Measurements from ENCODE around the gene CLSTN1. TPM values are rescaled to one million over a fixed set of nuclear protein-coding genes. Genes with fewer than 3 reads are reported as not detected.

The CLSTN1 gene
- total RNA-seq, 2 experiments from 2014 or later: 29.3 to 29.9 TPM

- peaks cover 6% of the 10 kb centered on the region for H3K9me3 Mint-ChIP-seq
- H3K36me3 Mint-ChIP-seq (ENCODE audit: low read depth): peaks cover 57% of the 10 kb centered on the region
- TF ChIP-seq, protein P1, sequence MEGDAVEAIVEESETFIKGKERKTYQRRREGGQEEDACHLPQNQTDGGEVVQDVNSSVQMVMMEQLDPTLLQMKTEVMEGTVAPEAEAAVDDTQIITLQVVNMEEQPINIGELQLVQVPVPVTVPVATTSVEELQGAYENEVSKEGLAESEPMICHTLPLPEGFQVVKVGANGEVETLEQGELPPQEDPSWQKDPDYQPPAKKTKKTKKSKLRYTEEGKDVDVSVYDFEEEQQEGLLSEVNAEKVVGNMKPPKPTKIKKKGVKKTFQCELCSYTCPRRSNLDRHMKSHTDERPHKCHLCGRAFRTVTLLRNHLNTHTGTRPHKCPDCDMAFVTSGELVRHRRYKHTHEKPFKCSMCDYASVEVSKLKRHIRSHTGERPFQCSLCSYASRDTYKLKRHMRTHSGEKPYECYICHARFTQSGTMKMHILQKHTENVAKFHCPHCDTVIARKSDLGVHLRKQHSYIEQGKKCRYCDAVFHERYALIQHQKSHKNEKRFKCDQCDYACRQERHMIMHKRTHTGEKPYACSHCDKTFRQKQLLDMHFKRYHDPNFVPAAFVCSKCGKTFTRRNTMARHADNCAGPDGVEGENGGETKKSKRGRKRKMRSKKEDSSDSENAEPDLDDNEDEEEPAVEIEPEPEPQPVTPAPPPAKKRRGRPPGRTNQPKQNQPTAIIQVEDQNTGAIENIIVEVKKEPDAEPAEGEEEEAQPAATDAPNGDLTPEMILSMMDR (IDR thresholded peaks at IDR 0.05): no peak
- ATAC-seq (no peak), DNase-seq (no peak)
- intact Hi-C loops (cut with micrococcal nuclease): no loop called here
- peaks cover 61% of the 10 kb centered on the region for H3K4me1 Mint-ChIP-seq (ENCODE audit: low read depth)
- POLR2A ChIA-PET: interaction anchor here (1.3 to 1.6 kb wide), 3 partner anchors 17 to 71 kb away, joined by 5 to 7 read pairs (median 5); partner anchors contain the start of gene PIK3CD
- H3K4me3 Mint-ChIP-seq: no peak overlapping the region
- CTCF ChIA-PET: interaction anchor here (1.0 kb wide), 1 partner anchor 10 kb away, joined by 3 read pairs; no protein-coding TSS in a partner anchor
- H3K27ac Mint-ChIP-seq: peak overlapping the region; percentile 79
- H3K27me3 Mint-ChIP-seq: no peaks in the 10 kb centered on the region
Measured at GRCh38 chr1:9699361-9699760, 124.4 kb downstream of the CLSTN1 start.

DNA sequence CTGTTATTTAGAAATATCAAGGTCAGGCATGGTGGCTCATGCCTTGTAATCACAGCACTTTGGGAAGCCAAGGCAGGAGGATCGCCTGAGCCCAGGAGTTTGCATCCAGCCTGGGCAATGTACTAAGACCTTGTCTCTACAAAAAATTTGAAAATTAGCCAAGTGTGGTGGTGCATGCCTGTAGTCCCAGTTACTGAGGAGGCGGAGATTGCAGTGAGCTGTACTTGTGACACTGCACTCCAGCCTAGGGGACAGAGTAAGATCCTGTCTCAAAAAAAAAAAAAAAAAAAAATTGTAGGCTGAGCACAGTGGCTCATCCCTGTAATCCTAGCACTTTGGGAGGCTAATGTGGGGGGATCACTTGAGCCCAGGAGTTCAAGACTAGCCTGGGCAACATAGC, 127.0 kb downstream of the CLSTN1 start:
- CTCF ChIA-PET: no interaction called here
- DNase-seq (no peak), ATAC-seq (no peak)
- Mint-ChIP-seq H3K4me3 (no peak overlapping the region), H3K36me3 (ENCODE audit: low read depth) (peaks cover 50% of the 10 kb centered on the region), H3K27me3 (no peaks in the 10 kb centered on the region), H3K27ac (no peak overlapping the region), H3K9me3 (no peaks in the 10 kb centered on the region), H3K4me1 (ENCODE audit: low read depth) (peaks cover 57% of the 10 kb centered on the region)
- TF ChIP-seq, protein P1 (IDR thresholded peaks at IDR 0.05): no peak
- POLR2A ChIA-PET: interaction anchor here (3.9 kb wide), 1 partner anchor 19 kb away, joined by 19 read pairs; no protein-coding TSS in a partner anchor
- intact Hi-C loops (cut with micrococcal nuclease): no loop called here

GRCh38 chr1:9691691-9692090, 132.1 kb downstream of the CLSTN1 start:
- ChIA-PET POLR2A (interaction anchor here (1.0 to 7.7 kb wide), 5 partner anchors 11 to 64 kb away, joined by 3 to 73 read pairs (median 25); partner anchors contain the start of gene PIK3CD), CTCF (interaction anchor here (1.0 to 7.2 kb wide), 7 partner anchors 10 to 76 kb away, joined by 3 to 51 read pairs (median 4); partner anchors contain the start of gene PIK3CD)
- ATAC-seq (no peak), DNase-seq (no peak)
- H3K4me1 Mint-ChIP-seq (ENCODE audit: low read depth): peaks cover 66% of the 10 kb centered on the region
- peak overlapping the region; percentile 75 for H3K4me3 Mint-ChIP-seq
- TF ChIP-seq, protein P1 (IDR thresholded peaks at IDR 0.05): no peak
- no peaks in the 10 kb centered on the region for H3K9me3 Mint-ChIP-seq
- no peaks in the 10 kb centered on the region for H3K27me3 Mint-ChIP-seq
- H3K27ac Mint-ChIP-seq: peak overlapping the region; percentile 89
- intact Hi-C loops (cut with micrococcal nuclease): no loop called here
- peaks cover 43% of the 10 kb centered on the region for H3K36me3 Mint-ChIP-seq (ENCODE audit: low read depth)

DNA sequence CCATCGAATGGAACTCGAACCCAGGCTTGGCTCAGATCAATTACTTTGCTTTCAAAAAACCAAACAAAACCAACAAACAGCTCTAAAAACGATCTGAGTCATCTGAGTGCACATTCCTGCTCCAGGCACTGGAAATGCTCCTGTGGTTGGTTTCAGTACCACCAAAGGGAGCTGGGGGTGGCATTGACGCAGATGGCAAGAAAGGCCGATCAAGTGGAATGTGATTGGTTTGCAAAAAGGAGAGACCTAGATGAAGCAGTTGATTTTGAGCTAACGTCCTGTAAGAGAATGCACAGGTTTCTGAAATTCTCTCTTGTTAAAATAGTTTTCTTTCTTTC, 132.7 kb downstream of the CLSTN1 start:
- Mint-ChIP-seq H3K9me3 (no peaks in the 10 kb centered on the region), H3K4me1 (ENCODE audit: low read depth) (peaks cover 67% of the 10 kb centered on the region), H3K36me3 (ENCODE audit: low read depth) (peaks cover 41% of the 10 kb centered on the region), H3K27ac (peak overlapping the region; percentile 89), H3K4me3 (peak overlapping the region; percentile 75), H3K27me3 (no peaks in the 10 kb centered on the region)
- peak; percentile 64 for DNase-seq
- intact Hi-C loops (cut with micrococcal nuclease): no loop called here
- POLR2A ChIA-PET: interaction anchor here (0.6 to 7.7 kb wide), 8 partner anchors 12 to 63 kb away, joined by 3 to 73 read pairs (median 6); partner anchors contain the start of gene PIK3CD
- TF ChIP-seq, protein P1 (IDR thresholded peaks at IDR 0.05): no peak
- ATAC-seq: no peak
- CTCF ChIA-PET: interaction anchor here (1.0 to 7.2 kb wide), 8 partner anchors 8 to 94 kb away, joined by 3 to 51 read pairs (median 4); partner anchors contain the start of gene PIK3CD

GRCh38 chr1:9690440-9691107, 133.2 kb downstream of the CLSTN1 start:
- Mint-ChIP-seq H3K27ac (peak overlapping the region; percentile 89), H3K4me3 (peak overlapping the region; percentile 75), H3K36me3 (ENCODE audit: low read depth) (peaks cover 41% of the 10 kb centered on the region), H3K27me3 (no peaks in the 10 kb centered on the region), H3K9me3 (no peaks in the 10 kb centered on the region), H3K4me1 (ENCODE audit: low read depth) (peaks cover 72% of the 10 kb centered on the region)
- ATAC-seq (no peak), DNase-seq (no peak)
- ChIA-PET CTCF (interaction anchor here (1.0 to 7.2 kb wide), 9 partner anchors 8 to 94 kb away, joined by 3 to 51 read pairs (median 4); partner anchors contain the start of gene PIK3CD), POLR2A (interaction anchor here (0.6 to 7.7 kb wide), 7 partner anchors 14 to 63 kb away, joined by 3 to 73 read pairs (median 7); partner anchors contain the start of gene PIK3CD)
- intact Hi-C loops (cut with micrococcal nuclease): no loop called here
- TF ChIP-seq, protein P1 (IDR thresholded peaks at IDR 0.05): no peak

Measured in activated CD8-positive, alpha-beta T cell treated with anti-CD3 and anti-CD28 coated beads for 36 hours (primary cell).